HepG2 (cell line): ENCODE data around the gene GPR89A.
"Not testable (repeated sequence)": the region's sequence is repeated elsewhere in the genome, so short reads cannot be mapped to it uniquely, and the experiment has no call there.

Experiments used
- PRPF4 ChIP-seq: fragments of 200-400 bp; formaldehyde crosslinking; IDR thresholded peaks from 2 replicates; pipeline ENCODE4 v1.6.1; 2016; ENCODE audit warnings: low read length, low read depth; ENCODE audit not compliant: poor library complexity, severe bottlenecking
- SAFB2 ChIP-seq: sonication (generic); formaldehyde crosslinking; IDR thresholded peaks from 2 replicates; pipeline ENCODE4 v1.5.1; 2020; ENCODE audit warnings: missing genetic modification reagents, low read depth, mild to moderate bottlenecking, borderline replicate concordance
- TCF12 ChIP-seq, 2 experiments: fragments of 450-650 bp in 1 of 2; sonication (generic) in 1 of 2; formaldehyde crosslinking in 1 of 2; IDR thresholded peaks; 2 replicates each; pipeline versions ENCODE4 v1.6.1 to v1.8.0; 2017 to 2022; ENCODE audit warnings: antibody characterized with exemption in 1 of 2, mild to moderate bottlenecking in 1 of 2, missing genetic modification reagents in 1 of 2, moderate library complexity in 1 of 2
- ZBTB42 ChIP-seq: sonication (generic); formaldehyde crosslinking; IDR thresholded peaks from 2 replicates; pipeline ENCODE4 v1.5.0; 2020; ENCODE audit warnings: mild to moderate bottlenecking, missing genetic modification reagents
- ZSCAN25 ChIP-seq: sonication (generic); formaldehyde crosslinking; IDR thresholded peaks from 2 replicates; pipeline ENCODE4 v1.8.0; 2022; ENCODE audit warnings: mild to moderate bottlenecking, missing genetic modification reagents
- TF ChIP-seq, protein P1 (sequence below): sonication (generic); formaldehyde crosslinking; IDR thresholded peaks from 2 replicates; pipeline ENCODE4 v1.4.0; 2020; ENCODE audit warnings: missing genetic modification reagents, borderline replicate concordance
- TF ChIP-seq, protein P2 (sequence below): sonication (generic); formaldehyde crosslinking; IDR thresholded peaks from 2 replicates; pipeline ENCODE4 v1.5.0; 2020; ENCODE audit warnings: mild to moderate bottlenecking, missing genetic modification reagents, moderate library complexity

DNA sequence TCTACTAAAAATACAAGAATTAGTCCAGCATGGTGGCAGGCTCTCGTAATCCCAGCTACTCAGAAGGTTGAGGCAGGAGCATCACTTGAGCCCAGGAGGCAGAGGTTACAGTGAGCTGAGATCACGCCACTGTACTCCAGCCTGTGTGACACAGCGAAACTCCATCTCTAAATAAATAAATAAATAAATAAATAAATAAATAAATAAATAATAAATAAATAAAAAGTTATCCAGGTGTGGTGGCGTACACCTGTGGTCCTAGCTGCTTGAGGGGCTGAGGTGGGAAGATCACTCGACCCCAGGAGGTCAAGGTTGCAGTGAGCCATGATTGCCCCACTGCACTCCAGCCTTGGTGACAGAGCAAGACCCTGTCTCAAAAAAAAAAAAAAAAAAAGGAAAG is 110.7 kb downstream of the GPR89A start:
- not testable (repeated sequence) for TF ChIP-seq TCF12 (IDR thresholded peaks at IDR 0.05); TCF12 (CRISPR knock-in tag; IDR thresholded peaks at IDR 0.05); SAFB2 (CRISPR knock-in tag); PRPF4; ZSCAN25 (CRISPR knock-in tag); ZBTB42 (CRISPR knock-in tag)
- TF ChIP-seq, protein P1, sequence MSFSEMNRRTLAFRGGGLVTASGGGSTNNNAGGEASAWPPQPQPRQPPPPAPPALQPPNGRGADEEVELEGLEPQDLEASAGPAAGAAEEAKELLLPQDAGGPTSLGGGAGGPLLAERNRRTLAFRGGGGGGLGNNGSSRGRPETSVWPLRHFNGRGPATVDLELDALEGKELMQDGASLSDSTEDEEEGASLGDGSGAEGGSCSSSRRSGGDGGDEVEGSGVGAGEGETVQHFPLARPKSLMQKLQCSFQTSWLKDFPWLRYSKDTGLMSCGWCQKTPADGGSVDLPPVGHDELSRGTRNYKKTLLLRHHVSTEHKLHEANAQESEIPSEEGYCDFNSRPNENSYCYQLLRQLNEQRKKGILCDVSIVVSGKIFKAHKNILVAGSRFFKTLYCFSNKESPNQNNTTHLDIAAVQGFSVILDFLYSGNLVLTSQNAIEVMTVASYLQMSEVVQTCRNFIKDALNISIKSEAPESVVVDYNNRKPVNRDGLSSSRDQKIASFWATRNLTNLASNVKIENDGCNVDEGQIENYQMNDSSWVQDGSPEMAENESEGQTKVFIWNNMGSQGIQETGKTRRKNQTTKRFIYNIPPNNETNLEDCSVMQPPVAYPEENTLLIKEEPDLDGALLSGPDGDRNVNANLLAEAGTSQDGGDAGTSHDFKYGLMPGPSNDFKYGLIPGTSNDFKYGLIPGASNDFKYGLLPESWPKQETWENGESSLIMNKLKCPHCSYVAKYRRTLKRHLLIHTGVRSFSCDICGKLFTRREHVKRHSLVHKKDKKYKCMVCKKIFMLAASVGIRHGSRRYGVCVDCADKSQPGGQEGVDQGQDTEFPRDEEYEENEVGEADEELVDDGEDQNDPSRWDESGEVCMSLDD = not testable (repeated sequence)
- TF ChIP-seq, protein P2, sequence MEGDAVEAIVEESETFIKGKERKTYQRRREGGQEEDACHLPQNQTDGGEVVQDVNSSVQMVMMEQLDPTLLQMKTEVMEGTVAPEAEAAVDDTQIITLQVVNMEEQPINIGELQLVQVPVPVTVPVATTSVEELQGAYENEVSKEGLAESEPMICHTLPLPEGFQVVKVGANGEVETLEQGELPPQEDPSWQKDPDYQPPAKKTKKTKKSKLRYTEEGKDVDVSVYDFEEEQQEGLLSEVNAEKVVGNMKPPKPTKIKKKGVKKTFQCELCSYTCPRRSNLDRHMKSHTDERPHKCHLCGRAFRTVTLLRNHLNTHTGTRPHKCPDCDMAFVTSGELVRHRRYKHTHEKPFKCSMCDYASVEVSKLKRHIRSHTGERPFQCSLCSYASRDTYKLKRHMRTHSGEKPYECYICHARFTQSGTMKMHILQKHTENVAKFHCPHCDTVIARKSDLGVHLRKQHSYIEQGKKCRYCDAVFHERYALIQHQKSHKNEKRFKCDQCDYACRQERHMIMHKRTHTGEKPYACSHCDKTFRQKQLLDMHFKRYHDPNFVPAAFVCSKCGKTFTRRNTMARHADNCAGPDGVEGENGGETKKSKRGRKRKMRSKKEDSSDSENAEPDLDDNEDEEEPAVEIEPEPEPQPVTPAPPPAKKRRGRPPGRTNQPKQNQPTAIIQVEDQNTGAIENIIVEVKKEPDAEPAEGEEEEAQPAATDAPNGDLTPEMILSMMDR (CRISPR knock-in tag) = not testable (repeated sequence)
